Right lobe of liver (tissue), 6 donors: ENCODE results near the gene PCMTD2. TPM values are rescaled to one million over a fixed set of nuclear protein-coding genes. Genes with fewer than 3 reads are reported as not detected.

Source experiments
- ATAC-seq, 4 donors: fragments of 200-7000 bp; cut with Tn5 transposase; one replicate each; pipeline ENCODE4 v1.9.1; 2020; ENCODE audit warnings: mild to moderate bottlenecking in 4 of 4, moderate library complexity in 4 of 4
- DNase-seq, 3 donors: peaks; one replicate each; pipeline ENCODE4 v3.0.0-alpha.2; 2020
- H3K27ac ChIP-seq, 3 donors: fragments of 200-600 bp; one replicate each; pipeline ENCODE4 v1.8.0; 2022
- H3K27me3 ChIP-seq, 2 donors: fragments of 200-600 bp; one replicate each; pipeline ENCODE4 v1.8.0; 2022
- H3K36me3 ChIP-seq, 4 donors: fragments of 200-600 bp; sonication (generic) in 1 of 4; one replicate each; pipeline versions ENCODE4 v1.5.1 to v1.8.0; 2017 to 2022; ENCODE audit warnings: control low read depth in 1 of 4
- H3K4me1 ChIP-seq, 4 donors: fragments of 200-600 bp; sonication (generic) in 1 of 4; one replicate each; pipeline versions ENCODE4 v1.5.1 to v1.8.0; 2017 to 2022; ENCODE audit warnings: control low read depth in 1 of 4
- H3K4me3 ChIP-seq, 3 donors: fragments of 200-600 bp; one replicate each; pipeline ENCODE4 v1.8.0; 2022
- H3K9me3 ChIP-seq, 4 donors: fragments of 200-600 bp; sonication (generic) in 1 of 4; one replicate each; pipeline versions ENCODE4 v1.5.1 to v1.8.0; 2017 to 2022; ENCODE audit warnings: control low read depth in 1 of 4
- CTCF ChIP-seq, 4 donors: fragments of 200-600 bp in 3 of 4; fragments of 450-650 bp in 1 of 4; IDR thresholded peaks; one replicate each; pipeline versions ENCODE4 v1.5.1 to v1.8.0; 2016 to 2022; ENCODE audit warnings: antibody characterized with exemption in 4 of 4, mild to moderate bottlenecking in 2 of 4
- POLR2A ChIP-seq: fragments of 450-650 bp; IDR thresholded peaks from one replicate; pipeline ENCODE4 v1.6.1; 2017; ENCODE audit warnings: antibody characterized with exemption, mild to moderate bottlenecking
- WGBS: methylation state at CpG from one replicate; pipeline ENCODE4 v1.1.6; 2018; ENCODE audit warnings: low coverage, low lambda C conversion rate; ENCODE audit not compliant: insufficient coverage; ENCODE audit errors: missing lambda C conversion rate; 5-methylcytosine and 5-hydroxymethylcytosine counted together
- intact Hi-C, 2 donors: fragments of 100-400 bp; cut with DNase I; formaldehyde crosslinking; loops; one replicate each; pipeline versions ENCODE4 v1.11.2 to v1.14.1; 2022
- total RNA-seq, 6 experiments: library from RNA; depleted of rRNA in 2 of 6; stranded (reverse); fragments of >200 nt in 2 of 6; fragmentation: NEBNext Ultra II Directional in 3 of 6; extraction: Animal tissue kit (Norgen Biotek cat#: 25700) in 3 of 6; gene quantifications; one replicate each; pipeline versions ENCODE4 v1.1.0 to v1.2.4, GENCODE V29; 2016 to 2023
- donor health status: DM: no; HTN: yes; CAD: no.
- donor health status: DM: no; HTN: no; CAD: no.
- donor health status: DM: no; HTN: no; CAD: no.
- donor health status: DM: no; HTN: yes; CAD: no.
- donor health status: DM: no; HTN: yes; CAD: no.

PCMTD2 gene
- total RNA-seq, 6 experiments from 2014 or later, result 24.5 to 39.7 (median 28.6) TPM

GRCh38 chr20:64269604-64270411 is 14.3 kb downstream of the PCMTD2 start:
- H3K36me3 ChIP-seq, result peaks cover 0 to 38% (median 2%) of the 10 kb centered on the region in 4 donors
- WGBS, result 96% methylated on average over 53 of the region's 53 CpGs
- H3K27me3 ChIP-seq, result no peaks in the 10 kb centered on the region
- TF ChIP-seq CTCF (IDR thresholded peaks at IDR 0.05) (no peak), POLR2A (no peak)
- no peak overlapping the region for H3K4me3 ChIP-seq
- no peak overlapping the region for H3K27ac ChIP-seq
- no peaks in the 10 kb centered on the region for H3K9me3 ChIP-seq
- intact Hi-C loops, result no loop called here
- no peaks in the 10 kb centered on the region for H3K4me1 ChIP-seq
- no peak for DNase-seq
- peak in 1 of 4 donors; percentile 46 for ATAC-seq

GRCh38 chr20:64271636-64272035 is 16.1 kb downstream of the PCMTD2 start:
- 87% methylated on average over 7 of the region's 11 CpGs for WGBS
- intact Hi-C loops, result no loop called here
- Histone ChIP-seq H3K27ac (no peak overlapping the region), H3K27me3 (no peaks in the 10 kb centered on the region), H3K4me1 (no peaks in the 10 kb centered on the region), H3K9me3 (no peaks in the 10 kb centered on the region), H3K36me3 (peaks cover 0 to 25% (median 2%) of the 10 kb centered on the region in 4 donors), H3K4me3 (no peak overlapping the region)
- no peak for TF ChIP-seq POLR2A
- DNase-seq (no peak), ATAC-seq (no peak)

GRCh38 chr20:64273109-64273508 is 17.6 kb downstream of the PCMTD2 start:
- Histone ChIP-seq H3K4me3 (no peak overlapping the region), H3K27ac (no peak overlapping the region), H3K9me3 (no peaks in the 10 kb centered on the region), H3K27me3 (no peaks in the 10 kb centered on the region), H3K4me1 (no peaks in the 10 kb centered on the region), H3K36me3 (peaks cover 0 to 19% (median 2%) of the 10 kb centered on the region in 4 donors)
- no peak for DNase-seq
- TF ChIP-seq CTCF (IDR thresholded peaks at IDR 0.05), result no peak
- 89% methylated on average over 19 of the region's 19 CpGs for WGBS
- peak in 1 of 4 donors; percentile 47 for ATAC-seq
- intact Hi-C loops, result no loop called here

DNA sequence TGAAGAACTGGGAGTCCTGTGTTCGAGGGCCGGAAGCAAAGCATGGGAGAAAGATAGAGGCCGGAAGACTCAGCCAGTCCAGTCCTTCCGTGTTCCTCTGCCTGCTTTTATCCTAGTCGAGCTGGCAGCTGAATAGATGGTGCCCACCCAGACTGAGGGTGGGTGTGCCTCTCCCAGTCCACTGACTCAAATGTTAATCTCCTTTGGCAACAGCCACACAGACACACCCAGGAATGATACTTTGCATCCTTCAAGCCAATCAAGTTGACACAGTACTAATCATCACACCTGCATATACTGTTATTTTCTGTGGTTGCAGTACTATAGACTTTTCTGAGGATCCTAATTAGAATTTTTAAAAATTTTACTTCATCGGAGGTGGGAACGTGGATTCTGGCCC is 21.3 kb downstream of the PCMTD2 start:
- no peaks in the 10 kb centered on the region for H3K4me1 ChIP-seq
- H3K9me3 ChIP-seq, result no peaks in the 10 kb centered on the region
- peaks cover 0 to 13% (median 0%) of the 10 kb centered on the region in 4 donors for H3K36me3 ChIP-seq
- 84% methylated on average over 2 of the region's 7 CpGs for WGBS
- ATAC-seq (no peak), DNase-seq (no peak)
- intact Hi-C loops, result no loop called here
- no peak overlapping the region for H3K4me3 ChIP-seq
- no peak overlapping the region for H3K27ac ChIP-seq
- TF ChIP-seq POLR2A (no peak), CTCF (IDR thresholded peaks at IDR 0.05) (no peak)
- no peaks in the 10 kb centered on the region for H3K27me3 ChIP-seq

DNA sequence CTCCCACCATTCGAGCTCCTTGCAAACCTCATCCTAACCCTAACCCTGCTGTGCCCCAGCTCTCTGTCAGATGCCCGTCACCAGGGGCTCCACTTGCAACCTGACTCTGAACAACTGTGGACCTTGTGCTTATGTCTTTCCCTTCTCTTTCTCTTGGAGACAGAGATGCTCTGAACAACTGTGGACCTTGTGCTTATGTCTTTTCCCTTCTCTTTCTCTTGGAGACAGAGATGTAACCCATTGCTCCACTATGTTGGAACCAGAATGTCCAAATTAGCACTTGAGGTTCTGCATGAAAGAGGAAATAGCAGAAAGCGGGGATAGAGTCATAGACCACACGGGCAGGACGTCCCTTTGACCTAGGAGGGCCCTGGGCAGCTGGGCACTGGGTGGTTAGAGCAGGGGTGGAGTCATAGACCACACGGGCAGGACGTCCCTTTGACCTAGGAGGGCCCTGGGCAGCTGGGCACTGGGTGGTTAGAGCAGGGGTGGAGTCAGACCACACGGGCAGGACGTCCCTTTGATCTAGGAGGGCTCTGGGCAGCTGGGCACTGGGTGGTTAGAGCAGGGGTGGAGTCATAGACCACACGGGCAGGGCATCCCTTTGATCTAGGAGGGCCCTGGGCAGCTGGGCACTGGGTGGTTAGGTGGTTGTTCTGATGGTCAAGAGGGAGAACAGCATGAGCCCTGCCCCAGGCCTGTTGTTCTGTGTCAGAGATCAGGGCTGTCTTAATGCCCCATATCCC is 22.2 kb downstream of the PCMTD2 start:
- no peaks in the 10 kb centered on the region for H3K4me1 ChIP-seq
- DNase-seq (no peak), ATAC-seq (no peak)
- 73% methylated on average over 7 of the region's 10 CpGs for WGBS
- no peaks in the 10 kb centered on the region for H3K9me3 ChIP-seq
- H3K36me3 ChIP-seq, result peaks cover 0 to 12% (median 0%) of the 10 kb centered on the region in 4 donors
- H3K4me3 ChIP-seq, result no peak overlapping the region
- H3K27me3 ChIP-seq, result no peaks in the 10 kb centered on the region
- TF ChIP-seq POLR2A (no peak), CTCF (IDR thresholded peaks at IDR 0.05) (no peak)
- no peak overlapping the region for H3K27ac ChIP-seq
- intact Hi-C loops, result no loop called here
